Keratinocyte (primary cell): ENCODE measurements around the gene DCLK1.

Experiments
- CTCF ChIP-seq, 3 experiments: IDR thresholded peaks in 1 of 3; conservative IDR thresholded peaks in 1 of 3; optimal IDR thresholded peaks in 1 of 3; 2 replicates in 2 of 3; 3 replicates in 1 of 3; pipeline versions ENCODE3 to v1.5.1; 2011; ENCODE audit warnings: low read length in 3 of 3, mild to moderate bottlenecking in 3 of 3, moderate library complexity in 2 of 3, control low read depth in 1 of 3, inconsistent platforms in 1 of 3; ENCODE audit not compliant: insufficient read depth in 2 of 3; ENCODE audit errors: extremely low read depth in 1 of 3
- EZH2 ChIP-seq: IDR thresholded peaks from one replicate; pipeline ENCODE4 v1.6.1; 2012; ENCODE audit warnings: inconsistent platforms, mild to moderate bottlenecking, low read length, moderate library complexity

GRCh38 chr13:36058116-36058515 is 73.1 kb downstream of the DCLK1 start:
- no peak for TF ChIP-seq CTCF (optimal IDR thresholded peaks at IDR 0.05 in 1 of 3, IDR thresholded peaks at IDR 0.05 in 1 of 3, conservative IDR thresholded peaks at IDR 0.05 in 1 of 3; ENCODE audit: extremely low read depth in 1 of 3, insufficient read depth in 2 of 3, low read length in 3 of 3)
- no peak for TF ChIP-seq EZH2
